GM12878 (cell line): Measurements from ENCODE around the gene DAAM2.

Experiments used
- ATF7 ChIP-seq: fragments of 450-650 bp; IDR thresholded peaks from 2 replicates; pipeline ENCODE4 v1.6.1; 2016; ENCODE audit warnings: low read depth, mild to moderate bottlenecking
- CHD2 ChIP-seq: IDR thresholded peaks from 2 replicates; pipeline ENCODE4 v1.6.1; 2011; ENCODE audit warnings: low read depth, low read length, improper control_type of control experiment, borderline replicate concordance
- CTCF ChIP-seq, 3 experiments: IDR thresholded peaks in 2 of 3; conservative IDR thresholded peaks in 1 of 3; 2 replicates each; pipeline ENCODE4 v1.5.1; 2011; ENCODE audit warnings: low read depth in 3 of 3, low read length in 3 of 3, mild to moderate bottlenecking in 3 of 3, control low read depth in 2 of 3, moderate library complexity in 2 of 3, inconsistent platforms in 1 of 3, mixed read lengths in 1 of 3; ENCODE audit not compliant: control insufficient read depth in 2 of 3, insufficient read depth in 1 of 3; ENCODE audit errors: extremely low read depth in 1 of 3
- EZH2 ChIP-seq: IDR thresholded peaks from 2 replicates; pipeline ENCODE4 v1.6.1; 2012; ENCODE audit warnings: low read depth, mild to moderate bottlenecking, control low read depth, inconsistent platforms, low read length, borderline replicate concordance; ENCODE audit not compliant: control insufficient read depth
- IRF5 ChIP-seq: fragments of 450-650 bp; IDR thresholded peaks from 2 replicates; pipeline ENCODE4 v1.6.1; 2017; ENCODE audit warnings: borderline replicate concordance
- MYC ChIP-seq: IDR thresholded peaks from 2 replicates; pipeline ENCODE4 v1.6.1; 2011; ENCODE audit warnings: mild to moderate bottlenecking, low read length, moderate library complexity, inconsistent platforms; ENCODE audit not compliant: insufficient read depth, insufficient replicate concordance, insufficient read length, severe bottlenecking
- POLR2A ChIP-seq: IDR thresholded peaks from 2 replicates; pipeline ENCODE4 v1.6.1; 2011; ENCODE audit warnings: low read depth, mild to moderate bottlenecking, low read length
- POU2F2 ChIP-seq: IDR thresholded peaks from 3 replicates; pipeline ENCODE4 v1.6.1; 2011; ENCODE audit warnings: low read depth, mild to moderate bottlenecking, low read length, borderline replicate concordance

GRCh38 chr6:39925191-39925930 is 133.2 kb downstream of the DAAM2 start:
- TF ChIP-seq MYC, result no peak
- TF ChIP-seq CTCF (IDR thresholded peaks at IDR 0.05 in 2 of 3, conservative IDR thresholded peaks at IDR 0.05 in 1 of 3; ENCODE audit: control insufficient read depth in 2 of 3, extremely low read depth in 1 of 3, insufficient read depth in 1 of 3, low read depth in 3 of 3, low read length in 3 of 3), result no peak
- no peak for TF ChIP-seq POU2F2
- no peak for TF ChIP-seq IRF5
- TF ChIP-seq POLR2A, result no peak
- no peak for TF ChIP-seq ATF7
- TF ChIP-seq CHD2, result no peak
- TF ChIP-seq EZH2, result no peak
